SU-DHL-6 (cell line): ENCODE data around the gene CARD14.

Experiments used
- H2AFZ ChIP-seq: fragments of 200-600 bp; sonication (generic); 2 replicates; pipeline ENCODE4 v1.6.1; 2014; ENCODE audit warnings: low read depth, mild to moderate bottlenecking, moderate library complexity, mixed read lengths, antibody characterized with exemption, low read length; ENCODE audit not compliant: severe bottlenecking
- H3F3A ChIP-seq: fragments of 200-600 bp; shearing (Covaris generic); 2 replicates; pipeline ENCODE4 v1.6.0; 2016; ENCODE audit warnings: antibody characterized with exemption, mild to moderate bottlenecking; ENCODE audit not compliant: insufficient read depth
- H3K27ac ChIP-seq: fragments of 200-600 bp; sonication (generic); 2 replicates; pipeline ENCODE4 v1.5.1; 2016; ENCODE audit warnings: low read depth, mild to moderate bottlenecking, low read length, moderate library complexity, mixed read lengths
- H3K27me3 ChIP-seq: fragments of 200-600 bp; sonication (generic), shearing (Covaris generic); 2 replicates; pipeline ENCODE4 v1.6.0; 2014; ENCODE audit warnings: mild to moderate bottlenecking, low read length
- H3K36me3 ChIP-seq: fragments of 200-600 bp; sonication (generic); 2 replicates; pipeline ENCODE4 v1.6.1; 2014; ENCODE audit warnings: mild to moderate bottlenecking, low read length, mixed read lengths
- H3K4me2 ChIP-seq: fragments of 300-600, 200-600 bp; shearing (Covaris generic), sonication (generic); 2 replicates; pipeline ENCODE4 v1.6.0; 2014; ENCODE audit warnings: low read length, low read depth, mild to moderate bottlenecking; ENCODE audit not compliant: poor library complexity, severe bottlenecking
- H3K4me3 ChIP-seq: fragments of 200-600 bp; sonication (generic); 2 replicates; pipeline ENCODE4 v1.5.1; 2014; ENCODE audit warnings: antibody characterized with exemption, low read length, mild to moderate bottlenecking, mixed read lengths; ENCODE audit not compliant: insufficient read depth, poor library complexity, severe bottlenecking
- H3K79me2 ChIP-seq: fragments of 200-600 bp; sonication (generic); 2 replicates; pipeline ENCODE4 v1.6.1; 2014; ENCODE audit warnings: mild to moderate bottlenecking, low read length, moderate library complexity; ENCODE audit not compliant: insufficient read depth
- H3K9ac ChIP-seq: fragments of 200-600 bp; sonication (generic); 2 replicates; pipeline ENCODE4 v1.7.0; 2014; ENCODE audit warnings: mild to moderate bottlenecking, low read length
- H3K9me2 ChIP-seq: fragments of 200-600 bp; sonication (generic); replicated peaks from 2 replicates; pipeline ENCODE4 v1.6.1; 2014; ENCODE audit warnings: low read length; ENCODE audit not compliant: insufficient read depth
- H3K9me3 ChIP-seq: fragments of 200-600 bp; sonication (generic); 2 replicates; pipeline ENCODE4 v1.6.1; 2014; ENCODE audit warnings: low read length, mixed read lengths; ENCODE audit not compliant: insufficient read depth
- H4K20me1 ChIP-seq: fragments of 200-600 bp; sonication (generic); 2 replicates; pipeline ENCODE4 v1.6.1; 2014; ENCODE audit warnings: low read depth, mild to moderate bottlenecking, antibody characterized with exemption, low read length, moderate library complexity, mixed read lengths
- CTCF ChIP-seq: fragments of 200-600 bp; sonication (generic); IDR thresholded peaks from one replicate; pipeline ENCODE4 v1.5.1; 2017; ENCODE audit warnings: antibody characterized with exemption, mild to moderate bottlenecking, low read length, moderate library complexity; ENCODE audit not compliant: insufficient read depth, poor library complexity, severe bottlenecking
- EZH2phosphoT487 ChIP-seq: fragments of 200-600 bp; sonication (generic), shearing (Covaris generic); conservative IDR thresholded peaks from 2 replicates; pipeline ENCODE4 v1.6.1; 2018; ENCODE audit warnings: mild to moderate bottlenecking, antibody characterized with exemption, low read length, moderate library complexity, mixed read lengths

Gene CARD14

GRCh38 chr17:80176757-80177156 lies 6.9 kb downstream of the CARD14 start:
- no peaks in the 10 kb centered on the region for H3K36me3 ChIP-seq
- H3K4me3 ChIP-seq: no peak overlapping the region
- no peak overlapping the region for H3K4me2 ChIP-seq
- H3F3A ChIP-seq: no peaks in the 10 kb centered on the region
- no peaks in the 10 kb centered on the region for H3K27me3 ChIP-seq
- TF ChIP-seq CTCF (no peak), EZH2phosphoT487 (no peak)
- no peaks in the 10 kb centered on the region for H3K9me2 ChIP-seq
- no peaks in the 10 kb centered on the region for H3K9me3 ChIP-seq
- H2AFZ ChIP-seq: no peak overlapping the region
- no peaks in the 10 kb centered on the region for H3K79me2 ChIP-seq
- no peak overlapping the region for H3K27ac ChIP-seq
- no peaks in the 10 kb centered on the region for H4K20me1 ChIP-seq
- no peak overlapping the region for H3K9ac ChIP-seq

- H3K4me3 ChIP-seq: no peak overlapping the region
- no peak overlapping the region for H3K4me2 ChIP-seq
- H3K9me3 ChIP-seq: no peaks in the 10 kb centered on the region
- H3K27me3 ChIP-seq: no peaks in the 10 kb centered on the region
- H2AFZ ChIP-seq: no peak overlapping the region
- no peak overlapping the region for H3K27ac ChIP-seq
- no peaks in the 10 kb centered on the region for H3K36me3 ChIP-seq
- no peaks in the 10 kb centered on the region for H3K79me2 ChIP-seq
- no peaks in the 10 kb centered on the region for H4K20me1 ChIP-seq
- H3K9me2 ChIP-seq: no peaks in the 10 kb centered on the region
- no peak overlapping the region for H3K9ac ChIP-seq
- H3F3A ChIP-seq: no peaks in the 10 kb centered on the region
- TF ChIP-seq CTCF: no peak
- TF ChIP-seq EZH2phosphoT487: no peak
Observed at GRCh38 chr17:80177986-80178595, 8.3 kb downstream of the CARD14 start.

- no peak for TF ChIP-seq EZH2phosphoT487
- TF ChIP-seq CTCF: no peak
- H3K9me3 ChIP-seq: no peaks in the 10 kb centered on the region
- H3F3A ChIP-seq: no peaks in the 10 kb centered on the region
- H3K4me3 ChIP-seq: no peak overlapping the region
- no peak overlapping the region for H3K9ac ChIP-seq
- no peaks in the 10 kb centered on the region for H3K9me2 ChIP-seq
- H2AFZ ChIP-seq: no peak overlapping the region
- no peaks in the 10 kb centered on the region for H3K36me3 ChIP-seq
- H3K27ac ChIP-seq: no peak overlapping the region
- no peaks in the 10 kb centered on the region for H4K20me1 ChIP-seq
- H3K79me2 ChIP-seq: no peaks in the 10 kb centered on the region
- no peak overlapping the region for H3K4me2 ChIP-seq
- H3K27me3 ChIP-seq: no peaks in the 10 kb centered on the region
Observed at GRCh38 chr17:80180192-80180591, 10.4 kb downstream of the CARD14 start.
